Measurements from ENCODE around the gene PTN. TPM values are rescaled to one million over a fixed set of nuclear protein-coding genes. Genes with fewer than 3 reads are reported as not detected.

The PTN gene
- total RNA-seq, 1 experiment from 2014 or later, result 0.35 TPM

GRCh38 chr7:137345799-137346449 lies 2.4 kb upstream of the PTN start:
- Mint-ChIP-seq H3K36me3 (ENCODE audit: insufficient read depth, unreplicated experiment) (no peaks in the 10 kb centered on the region), H3K27me3 (ENCODE audit: unreplicated experiment) (no peaks in the 10 kb centered on the region), H3K4me3 (ENCODE audit: low read depth, unreplicated experiment) (no peak overlapping the region), H3K4me1 (ENCODE audit: low read depth, unreplicated experiment) (peaks cover 6% of the 10 kb centered on the region), H3K27ac (ENCODE audit: unreplicated experiment) (no peak overlapping the region), H3K9me3 (ENCODE audit: low read depth, unreplicated experiment) (no peaks in the 10 kb centered on the region)
- TF ChIP-seq CTCF (IDR thresholded peaks at IDR 0.05; ENCODE audit: unreplicated experiment), result no peak
- BruUV-seq (replicated peaks), result no TSS peak
- no peak for DNase-seq
- intact Hi-C loops (cut with micrococcal nuclease; ENCODE audit: unreplicated experiment), result loop anchor here (10.0 kb wide), 1 partner anchor 249 kb away; no protein-coding TSS in a partner anchor
- CTCF ChIA-PET, result no interaction called here

DNA sequence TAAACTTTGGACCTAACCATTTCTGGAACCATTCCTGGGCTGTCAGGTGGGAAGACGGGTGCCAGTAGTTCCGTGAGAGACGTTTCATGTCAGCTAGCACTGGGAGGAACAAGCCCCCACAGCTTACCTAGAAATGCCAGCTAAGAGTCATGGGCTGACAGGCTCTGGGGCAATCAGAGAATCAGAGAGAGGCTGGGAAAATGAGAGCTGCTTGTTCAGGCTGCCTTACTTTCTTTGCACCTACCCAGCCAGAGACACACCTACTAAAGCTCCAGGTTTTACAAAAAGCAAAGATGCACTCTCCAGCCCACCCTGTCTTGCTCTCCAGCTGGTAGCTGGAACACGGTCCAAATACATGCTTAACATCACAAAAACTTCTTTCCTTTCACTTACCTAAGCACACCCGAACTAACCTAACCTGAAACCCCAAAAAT lies 688 bp downstream of the PTN start:
- Mint-ChIP-seq H3K27me3 (ENCODE audit: unreplicated experiment) (no peaks in the 10 kb centered on the region), H3K27ac (ENCODE audit: unreplicated experiment) (no peak overlapping the region), H3K9me3 (ENCODE audit: low read depth, unreplicated experiment) (peaks cover 5% of the 10 kb centered on the region), H3K4me3 (ENCODE audit: low read depth, unreplicated experiment) (peak overlapping the region; percentile 27), H3K36me3 (ENCODE audit: insufficient read depth, unreplicated experiment) (no peaks in the 10 kb centered on the region), H3K4me1 (ENCODE audit: low read depth, unreplicated experiment) (peaks cover 6% of the 10 kb centered on the region)
- CTCF ChIA-PET, result no interaction called here
- BruUV-seq (replicated peaks), result no TSS peak
- no peak for TF ChIP-seq CTCF (IDR thresholded peaks at IDR 0.05; ENCODE audit: unreplicated experiment)
- DNase-seq, result no peak
- intact Hi-C loops (cut with micrococcal nuclease; ENCODE audit: unreplicated experiment), result loop anchor here (10.0 kb wide), 1 partner anchor 252 kb away; no protein-coding TSS in a partner anchor

DNA sequence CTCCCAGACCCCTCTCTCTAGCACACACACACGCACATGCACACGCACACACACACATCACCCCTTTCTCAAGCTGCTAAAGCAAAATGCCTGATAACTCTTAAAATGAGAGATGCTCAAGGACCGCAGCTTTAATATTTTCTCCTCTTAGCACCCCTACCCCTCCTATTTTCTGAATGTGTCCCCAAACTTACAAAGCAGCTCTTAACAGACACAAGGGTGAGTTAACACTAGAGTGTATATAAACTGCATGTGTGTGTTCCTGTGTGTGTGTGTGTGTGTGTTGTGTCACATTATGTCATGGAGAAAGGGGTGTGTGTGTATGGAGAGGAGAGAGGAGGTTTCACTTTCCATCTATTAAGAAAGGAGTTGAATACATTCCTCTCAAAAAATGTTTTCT lies 1.3 kb downstream of the PTN start:
- Mint-ChIP-seq H3K9me3 (ENCODE audit: low read depth, unreplicated experiment) (peaks cover 5% of the 10 kb centered on the region), H3K4me1 (ENCODE audit: low read depth, unreplicated experiment) (peaks cover 6% of the 10 kb centered on the region), H3K36me3 (ENCODE audit: insufficient read depth, unreplicated experiment) (no peaks in the 10 kb centered on the region), H3K27ac (ENCODE audit: unreplicated experiment) (no peak overlapping the region), H3K27me3 (ENCODE audit: unreplicated experiment) (no peaks in the 10 kb centered on the region), H3K4me3 (ENCODE audit: low read depth, unreplicated experiment) (no peak overlapping the region)
- BruUV-seq (replicated peaks), result no TSS peak
- CTCF ChIA-PET, result interaction anchor here (0.5 kb wide), 1 partner anchor 1982 kb away, joined by 4 read pairs; no protein-coding TSS in a partner anchor
- no peak for TF ChIP-seq CTCF (IDR thresholded peaks at IDR 0.05; ENCODE audit: unreplicated experiment)
- intact Hi-C loops (cut with micrococcal nuclease; ENCODE audit: unreplicated experiment), result loop anchor here (10.0 kb wide), 1 partner anchor 253 kb away; no protein-coding TSS in a partner anchor
- DNase-seq, result no peak

GRCh38 chr7:137337902-137338301 lies 5.6 kb downstream of the PTN start:
- no peak for TF ChIP-seq CTCF (IDR thresholded peaks at IDR 0.05; ENCODE audit: unreplicated experiment)
- Mint-ChIP-seq H3K36me3 (ENCODE audit: insufficient read depth, unreplicated experiment) (no peaks in the 10 kb centered on the region), H3K9me3 (ENCODE audit: low read depth, unreplicated experiment) (peaks cover 9% of the 10 kb centered on the region), H3K4me3 (ENCODE audit: low read depth, unreplicated experiment) (no peak overlapping the region), H3K27ac (ENCODE audit: unreplicated experiment) (no peak overlapping the region), H3K27me3 (ENCODE audit: unreplicated experiment) (no peaks in the 10 kb centered on the region), H3K4me1 (ENCODE audit: low read depth, unreplicated experiment) (no peaks in the 10 kb centered on the region)
- CTCF ChIA-PET, result interaction anchor here (0.7 kb wide), 1 partner anchor 12 kb away, joined by 3 read pairs; no protein-coding TSS in a partner anchor
- no peak for DNase-seq
- intact Hi-C loops (cut with micrococcal nuclease; ENCODE audit: unreplicated experiment), result no loop called here
- no TSS peak for BruUV-seq (replicated peaks)

All from Calu3 (cell line).